Kidney epithelial cell (primary cell): ENCODE results near the gene NAV2. TPM values are rescaled to one million over a fixed set of nuclear protein-coding genes. Genes with fewer than 3 reads are reported as not detected.

Experiments
- DNase-seq: peaks from one replicate; pipeline ENCODE4 v3.0.0-alpha.2; 2010; ENCODE audit warnings: low read depth
- H3K27me3 ChIP-seq: 2 replicates; pipeline ENCODE4 v1.6.0; 2011; ENCODE audit warnings: low read length; ENCODE audit not compliant: control insufficient read depth, insufficient read depth
- H3K36me3 ChIP-seq: 2 replicates; pipeline ENCODE4 v1.5.1; 2011; ENCODE audit warnings: low read length; ENCODE audit not compliant: control insufficient read depth, insufficient read depth
- H3K4me3 ChIP-seq: 2 replicates; pipeline ENCODE4 v1.5.1; 2011; ENCODE audit warnings: low read depth, mild to moderate bottlenecking, control low read depth, low read length
- total RNA-seq: library from RNA; depleted of rRNA; stranded (reverse); fragments of >200 nt; gene quantifications from 2 replicates; pipeline ENCODE4 v1.2.3, GENCODE V29; 2015
- TF ChIP-seq, protein P1 (sequence below): IDR thresholded peaks from 2 replicates; pipeline ENCODE4 v1.5.1; 2011; ENCODE audit warnings: mild to moderate bottlenecking, moderate library complexity, low read length, control low read depth, inconsistent platforms; ENCODE audit not compliant: insufficient read depth, poor library complexity, severe bottlenecking

NAV2 gene
- total RNA-seq, 1 donor from 2014 or later = 41.5 TPM

DNA sequence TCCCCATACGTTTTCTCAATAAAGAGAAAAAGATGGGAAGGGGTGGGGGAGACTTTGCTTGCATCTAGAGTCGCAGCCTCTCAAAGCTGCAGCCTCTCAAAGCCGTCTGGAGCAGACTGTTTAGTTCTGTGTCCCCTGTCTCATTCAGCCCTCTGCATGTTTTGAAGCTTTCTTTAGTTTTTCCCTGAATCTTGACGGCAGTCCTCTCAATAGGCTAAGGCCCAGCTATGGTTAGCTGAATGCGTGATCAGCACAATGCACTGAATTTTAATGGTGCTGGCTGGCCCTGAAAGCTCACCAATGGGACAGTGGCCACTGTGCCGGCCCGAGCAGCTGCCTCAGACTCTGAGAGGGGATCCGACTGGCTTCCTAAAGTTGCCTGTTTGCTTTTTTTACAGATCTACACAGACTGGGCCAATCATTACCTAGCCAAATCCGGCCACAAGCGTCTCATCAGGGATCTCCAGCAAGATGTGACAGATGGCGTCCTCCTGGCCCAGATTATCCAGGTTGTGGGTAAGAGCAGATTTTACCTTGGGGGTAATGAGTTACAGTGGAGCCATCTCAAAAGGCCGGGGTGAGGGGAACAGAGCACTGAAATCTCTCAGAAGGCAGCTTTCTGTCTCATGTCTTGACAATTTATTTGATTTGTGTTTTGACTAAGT is 119.6 kb downstream of the NAV2 start:
- Histone ChIP-seq H3K4me3 (no peak overlapping the region), H3K36me3 (no peaks in the 10 kb centered on the region), H3K27me3 (no peaks in the 10 kb centered on the region)
- TF ChIP-seq, protein P1, sequence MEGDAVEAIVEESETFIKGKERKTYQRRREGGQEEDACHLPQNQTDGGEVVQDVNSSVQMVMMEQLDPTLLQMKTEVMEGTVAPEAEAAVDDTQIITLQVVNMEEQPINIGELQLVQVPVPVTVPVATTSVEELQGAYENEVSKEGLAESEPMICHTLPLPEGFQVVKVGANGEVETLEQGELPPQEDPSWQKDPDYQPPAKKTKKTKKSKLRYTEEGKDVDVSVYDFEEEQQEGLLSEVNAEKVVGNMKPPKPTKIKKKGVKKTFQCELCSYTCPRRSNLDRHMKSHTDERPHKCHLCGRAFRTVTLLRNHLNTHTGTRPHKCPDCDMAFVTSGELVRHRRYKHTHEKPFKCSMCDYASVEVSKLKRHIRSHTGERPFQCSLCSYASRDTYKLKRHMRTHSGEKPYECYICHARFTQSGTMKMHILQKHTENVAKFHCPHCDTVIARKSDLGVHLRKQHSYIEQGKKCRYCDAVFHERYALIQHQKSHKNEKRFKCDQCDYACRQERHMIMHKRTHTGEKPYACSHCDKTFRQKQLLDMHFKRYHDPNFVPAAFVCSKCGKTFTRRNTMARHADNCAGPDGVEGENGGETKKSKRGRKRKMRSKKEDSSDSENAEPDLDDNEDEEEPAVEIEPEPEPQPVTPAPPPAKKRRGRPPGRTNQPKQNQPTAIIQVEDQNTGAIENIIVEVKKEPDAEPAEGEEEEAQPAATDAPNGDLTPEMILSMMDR = no peak
- no peak for DNase-seq

DNA sequence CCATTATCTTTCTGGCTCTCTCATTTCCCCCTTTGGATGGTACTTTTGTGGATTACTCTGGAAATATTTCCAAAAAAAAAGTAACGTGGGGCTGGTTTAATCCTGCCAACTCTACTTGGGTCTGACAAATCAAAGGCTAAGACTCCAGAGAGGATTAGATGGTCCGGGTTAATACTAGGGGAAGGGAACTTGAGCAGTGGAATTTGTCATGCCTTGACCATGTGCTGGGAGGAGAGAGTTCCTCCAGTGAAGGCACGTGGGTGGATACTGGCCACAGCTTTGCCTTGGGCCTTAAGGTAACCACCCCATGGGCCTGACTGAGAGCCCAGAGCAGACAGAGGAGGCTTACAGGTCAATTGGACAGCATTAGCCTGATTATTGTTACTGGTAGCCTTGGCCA is 120.3 kb downstream of the NAV2 start:
- TF ChIP-seq, protein P1 = no peak

DNA sequence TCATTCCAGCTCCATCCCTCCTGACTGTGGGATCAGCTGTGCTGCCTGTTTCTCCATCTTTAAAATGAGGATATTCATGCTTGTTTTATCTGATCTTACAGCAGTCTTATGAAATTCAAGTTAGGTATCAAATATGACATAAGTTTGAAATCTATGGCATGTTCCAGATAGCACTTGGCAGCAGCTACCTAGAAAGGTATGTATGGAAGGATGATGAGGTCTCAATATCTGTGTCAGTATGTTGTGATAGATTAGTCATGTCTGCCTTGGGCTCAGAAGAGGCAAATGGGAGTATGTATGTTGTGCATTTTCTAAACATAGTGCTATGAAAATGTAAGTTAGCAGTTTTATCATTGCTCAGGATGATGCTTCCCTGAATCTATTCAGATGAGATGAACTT is 122.1 kb downstream of the NAV2 start:
- DNase-seq = no peak
- H3K27me3 ChIP-seq = no peaks in the 10 kb centered on the region
- H3K4me3 ChIP-seq = no peak overlapping the region
- no peaks in the 10 kb centered on the region for H3K36me3 ChIP-seq
- TF ChIP-seq, protein P1 = no peak

More for the DNA sequence above, 120.3 kb downstream of the NAV2 start:
- no peak overlapping the region for H3K4me3 ChIP-seq
- H3K27me3 ChIP-seq = no peaks in the 10 kb centered on the region
- no peak for DNase-seq
- no peaks in the 10 kb centered on the region for H3K36me3 ChIP-seq

DNA sequence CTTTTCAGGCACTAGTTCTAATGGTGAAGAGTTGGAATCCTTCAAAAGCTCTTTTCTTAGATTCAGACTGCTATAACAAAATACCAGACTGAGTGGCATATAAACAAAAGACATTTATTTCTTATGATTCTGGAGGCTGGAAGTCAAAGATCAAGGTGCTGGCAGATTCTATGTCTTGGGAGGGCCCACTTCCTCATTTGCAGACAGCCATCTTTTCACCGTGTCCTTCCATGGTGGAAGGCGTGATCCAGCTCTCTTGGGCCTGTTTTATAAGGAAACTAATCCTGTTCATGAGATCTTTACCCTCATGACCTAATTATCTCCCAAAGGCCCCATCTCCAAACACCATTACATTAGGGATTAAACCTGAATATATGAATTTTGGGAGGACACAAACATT is 124.0 kb downstream of the NAV2 start:
- TF ChIP-seq, protein P1 = no peak
- no peaks in the 10 kb centered on the region for H3K27me3 ChIP-seq
- H3K4me3 ChIP-seq = no peak overlapping the region
- H3K36me3 ChIP-seq = no peaks in the 10 kb centered on the region
- no peak for DNase-seq

DNA sequence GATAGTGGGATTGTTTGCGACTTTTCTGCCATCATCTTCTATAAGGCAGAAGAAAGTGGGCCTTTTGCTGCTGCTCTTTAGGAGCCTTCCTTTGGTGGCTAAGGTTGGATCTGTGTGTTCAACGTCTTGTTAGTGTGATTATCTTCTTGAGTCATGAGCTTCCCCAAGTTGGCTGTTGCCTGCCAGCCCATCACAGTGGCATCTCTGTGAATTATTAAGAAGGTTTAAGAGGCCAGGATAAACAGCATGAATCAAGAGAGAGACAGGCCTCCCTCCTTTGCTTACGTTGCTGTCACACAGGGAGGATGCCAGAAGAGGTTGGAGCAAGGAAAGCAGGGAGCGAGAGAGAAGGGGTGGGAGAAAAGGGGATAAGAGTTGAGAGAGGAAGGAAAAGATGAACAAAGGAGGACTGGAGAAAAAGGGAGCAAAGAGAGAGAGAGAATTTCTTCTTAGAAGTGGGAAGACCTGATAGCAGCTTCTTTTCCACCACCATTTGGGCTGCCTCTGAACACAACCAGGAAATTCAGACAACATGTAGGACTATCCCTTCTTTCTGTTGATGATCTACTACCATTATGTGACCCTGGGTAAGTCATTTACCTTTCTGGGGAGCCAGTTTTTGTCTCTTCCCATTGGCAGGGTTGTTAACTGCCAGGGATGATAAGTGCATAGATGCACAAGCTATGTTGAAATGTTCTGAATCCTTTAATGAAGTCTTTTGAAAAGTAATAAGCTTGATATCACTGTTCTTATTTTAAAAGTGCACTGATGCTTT is 126.5 kb downstream of the NAV2 start:
- Histone ChIP-seq H3K36me3 (no peaks in the 10 kb centered on the region), H3K27me3 (no peaks in the 10 kb centered on the region), H3K4me3 (no peak overlapping the region)
- TF ChIP-seq, protein P1 = no peak
- peak; percentile 48 for DNase-seq
